AG04450 (cell line): Measurements from ENCODE around the gene NPEPL1. TPM values are rescaled to one million over a fixed set of nuclear protein-coding genes. Genes with fewer than 3 reads are reported as not detected.

ENCODE experiments used
- CTCF ChIA-PET: fragments of 300-600, 350-600 bp; formaldehyde crosslinking; extraction: SDS; loops from one replicate; lab custom pipeline; 2022; ENCODE audit warnings: antibody characterized with exemption, inconsistent platforms; lab: Charles Lee
- POLR2A ChIA-PET: fragments of 350-600 bp; formaldehyde crosslinking; extraction: SDS; loops from one replicate; lab custom pipeline; 2021; ENCODE audit warnings: antibody characterized with exemption, inconsistent platforms; lab: Yijun Ruan, JAX
- DNase-seq: peaks from one replicate; pipeline ENCODE4 v3.0.0-alpha.2; 2011; ENCODE audit warnings: low read depth, low spot score
- H3K27ac ChIP-seq: one replicate; pipeline ENCODE4 v1.5.1; 2012; ENCODE audit warnings: low read depth, low read length, control low read depth
- H3K27me3 ChIP-seq: one replicate; pipeline ENCODE4 v1.6.0; 2012; ENCODE audit warnings: low read length; ENCODE audit not compliant: control insufficient read depth, insufficient read depth
- H3K4me3 ChIP-seq: 2 replicates; pipeline ENCODE4 v1.5.1; 2011; ENCODE audit warnings: mild to moderate bottlenecking, low read depth, low read length, control low read depth
- H3K9me3 ChIP-seq: 2 replicates; pipeline ENCODE4 v1.5.1; 2012; ENCODE audit warnings: low read length; ENCODE audit not compliant: control insufficient read depth, insufficient read depth
- polyA plus RNA-seq: library from polyadenylated mRNA; depleted of rRNA; stranded (reverse); fragments of >200 nt; gene quantifications from 2 replicates; pipeline ENCODE4 v1.2.3, GENCODE V29; 2011
- TF ChIP-seq, protein P1 (sequence below): IDR thresholded peaks from 2 replicates; pipeline ENCODE4 v1.5.1; 2011; ENCODE audit warnings: low read depth, low read length, control low read depth, inconsistent platforms

Gene NPEPL1
- polyA plus RNA-seq, 1 experiment = 3.6 TPM

DNA sequence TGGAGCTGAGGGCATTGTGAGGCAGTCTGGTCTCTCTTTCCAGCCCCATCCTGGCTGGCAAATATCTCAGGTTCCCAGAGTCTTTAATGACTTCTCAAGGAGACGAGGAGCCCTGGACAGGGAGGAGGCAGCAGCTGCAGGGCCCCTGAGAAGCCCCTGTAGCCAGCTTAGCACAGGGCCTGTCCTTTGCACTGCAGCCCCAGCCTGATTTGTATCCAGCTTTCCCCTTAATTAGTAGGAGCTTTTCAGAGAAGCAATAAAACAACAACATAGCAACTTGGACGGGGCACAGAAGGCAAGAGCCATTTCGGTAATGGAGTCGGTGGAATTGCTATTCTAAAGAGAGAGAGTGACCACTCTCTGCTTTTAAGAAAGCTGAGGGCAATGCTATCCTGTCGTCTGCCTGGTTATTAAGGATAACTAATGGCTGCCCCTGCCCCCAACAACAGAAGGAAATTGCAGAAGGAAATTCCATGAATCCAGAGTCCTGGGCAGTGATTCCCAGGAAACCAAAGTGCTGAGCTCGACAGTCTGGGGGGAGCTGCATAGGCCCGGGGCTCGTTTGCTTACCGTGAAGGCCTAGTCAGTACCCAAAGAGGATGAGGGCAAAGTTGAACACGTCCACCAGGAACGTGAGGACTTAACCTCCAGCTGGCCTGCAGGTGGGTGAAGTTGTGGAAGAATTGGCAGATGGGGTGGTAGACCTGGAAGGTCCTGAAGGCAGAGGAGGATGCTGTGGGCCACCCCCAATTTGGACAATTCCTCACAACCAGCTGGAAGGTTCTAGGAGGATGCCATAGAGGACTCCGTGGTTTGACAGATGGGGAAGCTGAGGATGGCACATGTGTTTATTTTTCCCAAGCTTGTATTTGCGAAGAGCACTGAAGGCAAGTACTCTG is 50.3 kb downstream of the NPEPL1 start:
- ChIA-PET CTCF (no interaction called here), POLR2A (no interaction called here)
- Histone ChIP-seq H3K27me3 (peaks cover 31% of the 10 kb centered on the region), H3K9me3 (no peaks in the 10 kb centered on the region), H3K27ac (no peak overlapping the region), H3K4me3 (no peak overlapping the region)
- TF ChIP-seq, protein P1, sequence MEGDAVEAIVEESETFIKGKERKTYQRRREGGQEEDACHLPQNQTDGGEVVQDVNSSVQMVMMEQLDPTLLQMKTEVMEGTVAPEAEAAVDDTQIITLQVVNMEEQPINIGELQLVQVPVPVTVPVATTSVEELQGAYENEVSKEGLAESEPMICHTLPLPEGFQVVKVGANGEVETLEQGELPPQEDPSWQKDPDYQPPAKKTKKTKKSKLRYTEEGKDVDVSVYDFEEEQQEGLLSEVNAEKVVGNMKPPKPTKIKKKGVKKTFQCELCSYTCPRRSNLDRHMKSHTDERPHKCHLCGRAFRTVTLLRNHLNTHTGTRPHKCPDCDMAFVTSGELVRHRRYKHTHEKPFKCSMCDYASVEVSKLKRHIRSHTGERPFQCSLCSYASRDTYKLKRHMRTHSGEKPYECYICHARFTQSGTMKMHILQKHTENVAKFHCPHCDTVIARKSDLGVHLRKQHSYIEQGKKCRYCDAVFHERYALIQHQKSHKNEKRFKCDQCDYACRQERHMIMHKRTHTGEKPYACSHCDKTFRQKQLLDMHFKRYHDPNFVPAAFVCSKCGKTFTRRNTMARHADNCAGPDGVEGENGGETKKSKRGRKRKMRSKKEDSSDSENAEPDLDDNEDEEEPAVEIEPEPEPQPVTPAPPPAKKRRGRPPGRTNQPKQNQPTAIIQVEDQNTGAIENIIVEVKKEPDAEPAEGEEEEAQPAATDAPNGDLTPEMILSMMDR = no peak
- DNase-seq = no peak

DNA sequence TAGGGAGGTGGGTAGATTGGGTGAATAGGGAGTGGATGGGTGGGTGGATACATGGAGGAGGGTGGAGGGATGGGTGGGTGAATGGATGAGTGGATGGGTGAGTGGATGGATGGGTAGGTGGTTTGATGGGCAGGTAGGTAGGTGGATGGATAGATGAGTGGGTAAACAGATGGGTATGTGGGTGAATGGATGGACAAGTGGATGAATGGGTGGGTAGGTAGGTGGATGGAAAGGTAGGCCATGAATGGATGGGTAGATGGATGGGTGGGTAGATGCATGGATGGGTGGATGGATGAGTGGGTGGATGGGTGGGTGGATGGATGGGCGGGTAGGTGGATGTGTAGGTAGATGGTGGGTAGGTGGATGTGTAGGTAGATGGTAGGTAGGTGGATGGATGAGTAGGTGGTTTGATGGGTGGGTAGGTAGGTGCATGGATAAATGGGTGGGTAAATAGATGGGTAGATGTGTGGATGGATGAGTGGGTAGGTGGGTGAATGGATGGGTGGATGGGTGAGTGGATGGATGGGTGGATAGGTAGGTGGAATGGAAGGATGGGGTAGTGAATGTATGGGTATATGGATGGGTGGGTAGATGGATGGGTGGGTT is 51.4 kb downstream of the NPEPL1 start:
- CTCF ChIA-PET = no interaction called here

DNA sequence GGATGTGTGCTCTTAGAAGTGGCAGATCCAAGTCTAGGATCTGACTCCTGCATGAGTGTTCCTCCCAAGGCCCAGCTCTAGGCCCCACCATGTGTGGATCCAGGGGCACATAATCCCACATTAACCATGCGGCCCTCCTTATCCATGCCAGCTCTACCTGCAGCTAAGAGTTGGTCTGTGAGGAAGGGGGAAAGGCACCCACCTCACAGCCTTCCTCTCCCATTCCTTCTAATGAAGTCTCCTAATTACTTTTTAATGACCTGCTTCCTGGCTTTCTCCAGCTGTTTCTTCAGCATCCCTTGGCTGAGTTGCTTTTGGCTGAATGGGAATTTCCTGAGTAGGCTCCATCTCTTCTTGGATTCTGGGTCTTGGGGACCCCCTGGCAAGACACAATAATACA is 52.2 kb downstream of the NPEPL1 start:
- ChIA-PET POLR2A (no interaction called here), CTCF (no interaction called here)
- TF ChIP-seq, protein P1 = no peak
- no peaks in the 10 kb centered on the region; the same call in 1 of the 2 replicates for H3K9me3 ChIP-seq
- no peak overlapping the region for H3K4me3 ChIP-seq
- no peak overlapping the region for H3K27ac ChIP-seq
- no peak for DNase-seq
- H3K27me3 ChIP-seq = peaks cover 31% of the 10 kb centered on the region

More for the DNA sequence above, 51.4 kb downstream of the NPEPL1 start:
- POLR2A ChIA-PET = no interaction called here
- TF ChIP-seq, protein P1 = no peak
- DNase-seq = no peak
- Histone ChIP-seq H3K27ac (no peak overlapping the region), H3K9me3 (no peaks in the 10 kb centered on the region), H3K27me3 (peaks cover 31% of the 10 kb centered on the region), H3K4me3 (no peak overlapping the region)

DNA sequence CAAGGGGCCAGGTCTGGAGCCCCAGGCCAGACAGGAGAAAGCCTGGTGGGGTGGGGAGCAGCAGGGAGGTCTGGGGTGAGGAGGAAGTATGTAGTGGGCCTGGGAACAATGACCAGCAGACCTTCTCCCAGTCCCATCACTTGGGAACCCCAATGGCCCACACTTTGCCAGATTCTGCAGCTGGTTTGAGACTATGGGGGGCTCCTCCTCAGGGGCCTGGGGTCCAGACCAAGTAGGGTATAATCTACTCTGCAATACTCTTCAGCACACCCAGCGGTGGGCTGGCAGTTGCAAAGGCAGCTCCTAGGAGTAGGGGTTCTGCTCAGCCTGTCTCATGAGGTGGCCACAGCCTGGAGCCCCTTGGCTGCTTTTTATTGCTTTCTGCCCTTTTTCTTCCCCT is 52.8 kb downstream of the NPEPL1 start:
- ChIA-PET CTCF (no interaction called here), POLR2A (no interaction called here)
- Histone ChIP-seq H3K27ac (no peak overlapping the region), H3K9me3 (no peaks in the 10 kb centered on the region; the same call in 1 of the 2 replicates), H3K4me3 (no peak overlapping the region), H3K27me3 (peaks cover 33% of the 10 kb centered on the region)
- DNase-seq = no peak
- TF ChIP-seq, protein P1 = no peak

DNA sequence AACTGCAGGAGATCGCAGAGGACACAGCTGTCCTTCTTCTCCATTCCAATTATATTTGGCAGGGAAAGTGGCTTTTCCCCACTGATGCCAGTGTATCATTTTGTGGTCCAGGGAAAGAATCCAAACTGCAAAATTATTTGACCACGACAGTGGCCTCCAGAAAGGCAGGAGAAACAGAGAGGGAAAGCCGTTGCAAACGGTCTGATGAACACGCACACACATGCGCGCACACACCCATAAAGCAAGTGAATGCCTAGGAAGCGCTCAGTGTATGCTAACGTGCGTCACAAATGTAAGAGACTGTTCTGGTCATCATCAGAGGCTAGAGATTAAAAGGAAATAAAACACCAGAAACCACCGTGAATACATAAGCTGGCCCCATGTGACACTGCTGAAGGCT is 54.0 kb downstream of the NPEPL1 start:
- TF ChIP-seq, protein P1 = no peak
- no peak for DNase-seq
- H3K27me3 ChIP-seq = peaks cover 32% of the 10 kb centered on the region
- ChIA-PET POLR2A (no interaction called here), CTCF (no interaction called here)
- H3K27ac ChIP-seq = no peak overlapping the region
- H3K4me3 ChIP-seq = no peak overlapping the region
- no peaks in the 10 kb centered on the region; the same call in 1 of the 2 replicates for H3K9me3 ChIP-seq
